ENCODE results near the gene SERHL2. TPM values are rescaled to one million over a fixed set of nuclear protein-coding genes. Genes with fewer than 3 reads are reported as not detected.

Gene SERHL2
- total RNA-seq, 1 experiment from 2014 or later, result 1.1 TPM

GRCh38 chr22:42596863-42597530 is 43.2 kb downstream of the SERHL2 start:
- CTCF ChIA-PET, result no interaction called here
- POLR2A ChIA-PET, result interaction anchor here (0.8 kb wide), 1 partner anchor 11 kb away, joined by 3 read pairs; no protein-coding TSS in a partner anchor
- ATAC-seq (no peak), DNase-seq (ENCODE audit: low spot score) (no peak)
- no peak overlapping the region for H3K4me3 Mint-ChIP-seq
- no peak for TF ChIP-seq CTCF (IDR thresholded peaks at IDR 0.05)
- TF ChIP-seq NR2C2 (CRISPR knock-in tag; IDR thresholded peaks at IDR 0.05), result no peak
- no peak for TF ChIP-seq RELA (CRISPR knock-in tag; IDR thresholded peaks at IDR 0.05; ENCODE audit: borderline replicate concordance)
- TF ChIP-seq SP1 (CRISPR knock-in tag; conservative IDR thresholded peaks at IDR 0.05), result no peak
- TF ChIP-seq ZSCAN18 (CRISPR knock-in tag; IDR thresholded peaks at IDR 0.05), result no peak
- TF ChIP-seq NR3C1 (CRISPR knock-in tag; conservative IDR thresholded peaks at IDR 0.05; ENCODE audit: low read depth), result no peak
- no peak for TF ChIP-seq TCF7 (CRISPR knock-in tag; IDR thresholded peaks at IDR 0.05; ENCODE audit: low read depth)
- TF ChIP-seq E2F5 (CRISPR knock-in tag; IDR thresholded peaks at IDR 0.05), result no peak
- H3K4me1 Mint-ChIP-seq, result no peaks in the 10 kb centered on the region
- peaks cover 81% of the 10 kb centered on the region for H3K36me3 Mint-ChIP-seq
- no peak overlapping the region for H3K27ac Mint-ChIP-seq
- H3K27me3 Mint-ChIP-seq (ENCODE audit: low read depth), result no peaks in the 10 kb centered on the region
- H3K9me3 Mint-ChIP-seq, result no peaks in the 10 kb centered on the region

- POLR2A ChIA-PET, result no interaction called here
Measured at GRCh38 chr22:42601879-42602465, 48.2 kb downstream of the SERHL2 start.

GRCh38 chr22:42602470-42602869 is 48.7 kb downstream of the SERHL2 start:
- no peaks in the 10 kb centered on the region for H3K27me3 Mint-ChIP-seq (ENCODE audit: low read depth)
- DNase-seq (ENCODE audit: low spot score) (no peak), ATAC-seq (no peak)
- TF ChIP-seq AFF4 (CRISPR knock-in tag; IDR thresholded peaks at IDR 0.05; ENCODE audit: borderline replicate concordance) (no peak), TEAD4 (CRISPR knock-in tag; IDR thresholded peaks at IDR 0.05) (no peak), SMAD4 (CRISPR knock-in tag; IDR thresholded peaks at IDR 0.05) (no peak), ZNF532 (CRISPR knock-in tag; IDR thresholded peaks at IDR 0.05; ENCODE audit: borderline replicate concordance) (no peak)

More at GRCh38 chr22:42601879-42602465, 48.2 kb downstream of the SERHL2 start:
- TF ChIP-seq USF1 (CRISPR knock-in tag; IDR thresholded peaks at IDR 0.05) (no peak), ESRRA (CRISPR knock-in tag; IDR thresholded peaks at IDR 0.05; ENCODE audit: borderline replicate concordance) (no peak), ZNF423 (CRISPR knock-in tag; IDR thresholded peaks at IDR 0.05) (no peak), ZNF396 (CRISPR knock-in tag; IDR thresholded peaks at IDR 0.05; ENCODE audit: borderline replicate concordance) (no peak), TEAD1 (CRISPR knock-in tag; IDR thresholded peaks at IDR 0.05) (no peak)
- ATAC-seq (no peak), DNase-seq (ENCODE audit: low spot score) (no peak)
- Mint-ChIP-seq H3K4me3 (no peak overlapping the region), H3K9me3 (peaks cover 3% of the 10 kb centered on the region; the same call in 1 of the 2 replicates), H3K27ac (no peak overlapping the region), H3K36me3 (peaks cover 70% of the 10 kb centered on the region), H3K4me1 (no peaks in the 10 kb centered on the region), H3K27me3 (ENCODE audit: low read depth) (no peaks in the 10 kb centered on the region)
- CTCF ChIA-PET, result no interaction called here

More at GRCh38 chr22:42602470-42602869, 48.7 kb downstream of the SERHL2 start:
- Mint-ChIP-seq H3K4me3 (no peak overlapping the region), H3K36me3 (peaks cover 70% of the 10 kb centered on the region), H3K4me1 (no peaks in the 10 kb centered on the region), H3K27ac (no peak overlapping the region), H3K9me3 (peaks cover 3% of the 10 kb centered on the region; the same call in 1 of the 2 replicates)
- CTCF ChIA-PET, result no interaction called here
- POLR2A ChIA-PET, result no interaction called here
